Raji (cell line): ENCODE results near the gene HCRTR2.

ENCODE experiments used
- POLR2A ChIP-seq: IDR thresholded peaks from 2 replicates; pipeline ENCODE4 v1.6.1; 2011; ENCODE audit warnings: low read depth, low read length, control low read depth; ENCODE audit not compliant: insufficient read depth

HCRTR2 gene

GRCh38 chr6:55199239-55199638, 24.9 kb downstream of the HCRTR2 start:
- TF ChIP-seq POLR2A, result no peak

DNA sequence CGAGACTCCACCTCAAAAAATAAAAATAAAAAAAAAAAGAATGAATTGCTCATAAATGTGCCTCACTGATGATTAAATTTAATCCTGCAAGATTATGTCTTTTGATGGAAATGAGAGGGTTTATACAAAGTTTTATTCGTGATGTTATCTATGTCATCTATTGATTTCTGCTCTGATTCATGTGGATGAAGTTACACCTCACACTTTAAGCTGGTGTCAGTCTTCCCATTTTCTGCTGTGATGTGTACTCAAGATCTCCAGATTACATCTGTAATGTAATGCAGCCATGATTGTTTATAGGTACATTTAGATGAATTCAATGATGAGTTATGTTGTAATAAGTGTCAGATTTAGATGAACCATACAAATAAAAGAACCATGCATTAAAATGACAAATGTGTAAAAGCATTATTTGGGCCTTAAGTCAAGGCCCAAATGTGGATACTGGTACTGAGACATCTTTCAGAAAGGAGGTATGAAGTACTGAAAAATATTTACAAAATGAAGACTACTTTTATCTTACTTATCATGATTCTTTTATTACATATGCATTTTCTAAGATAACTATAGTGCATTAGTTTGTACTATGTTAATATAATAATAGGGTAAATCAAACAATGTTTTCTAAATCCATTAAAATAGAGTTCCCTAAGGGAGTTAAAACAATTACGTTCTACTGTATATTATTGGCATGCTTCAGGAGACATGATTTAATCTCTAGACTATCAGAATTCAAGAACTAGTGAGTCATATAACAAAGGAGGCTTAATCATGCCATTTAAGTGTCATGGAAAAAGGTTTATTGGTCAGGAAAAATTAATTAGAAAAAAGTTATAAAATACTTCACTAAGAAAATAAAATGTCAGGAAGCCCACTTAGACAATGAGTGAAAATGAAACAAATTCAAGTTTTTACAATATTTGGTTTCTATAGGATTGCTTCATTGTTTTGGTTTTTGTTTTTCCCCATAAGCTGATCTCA, 34.5 kb downstream of the HCRTR2 start:
- TF ChIP-seq POLR2A, result no peak

DNA sequence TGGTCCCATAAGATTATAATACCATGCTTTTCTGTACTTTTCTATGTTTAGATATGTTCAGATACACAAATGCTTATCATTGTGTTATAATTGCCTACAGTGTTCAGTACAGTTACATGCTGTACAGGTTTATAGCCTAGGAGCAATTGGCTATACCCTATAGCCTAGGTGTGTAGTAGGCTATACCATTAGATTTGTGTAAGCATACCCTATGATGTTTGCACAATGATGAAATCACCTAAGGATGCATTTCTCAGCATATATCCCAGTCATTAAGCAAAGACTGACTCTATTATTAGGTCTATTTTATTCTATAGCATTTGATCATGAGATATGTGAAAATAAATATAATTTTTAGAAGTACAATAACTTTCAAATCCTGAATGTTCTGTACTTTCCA, 36.6 kb downstream of the HCRTR2 start:
- no peak for TF ChIP-seq POLR2A

DNA sequence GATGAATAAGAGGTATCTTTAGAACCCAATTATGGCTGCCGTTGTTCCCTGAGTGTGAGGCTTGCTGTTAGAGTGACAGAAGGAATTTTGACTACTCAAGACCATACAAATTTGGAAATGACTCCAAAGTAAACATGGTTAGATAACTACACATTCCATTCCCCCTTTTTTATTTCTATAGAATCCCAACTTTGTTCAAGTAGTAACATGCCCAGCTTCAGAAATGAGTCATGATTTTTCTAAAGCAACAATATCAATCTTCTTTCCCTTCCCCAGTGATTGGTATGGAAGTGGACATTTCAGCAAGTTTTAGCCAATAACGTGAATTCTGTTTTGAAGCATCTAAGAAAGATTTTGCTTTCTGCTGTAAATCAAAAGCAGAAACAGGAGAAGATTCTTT, 37.8 kb downstream of the HCRTR2 start:
- TF ChIP-seq POLR2A, result no peak

GRCh38 chr6:55220961-55221360, 46.6 kb downstream of the HCRTR2 start:
- TF ChIP-seq POLR2A, result no peak

DNA sequence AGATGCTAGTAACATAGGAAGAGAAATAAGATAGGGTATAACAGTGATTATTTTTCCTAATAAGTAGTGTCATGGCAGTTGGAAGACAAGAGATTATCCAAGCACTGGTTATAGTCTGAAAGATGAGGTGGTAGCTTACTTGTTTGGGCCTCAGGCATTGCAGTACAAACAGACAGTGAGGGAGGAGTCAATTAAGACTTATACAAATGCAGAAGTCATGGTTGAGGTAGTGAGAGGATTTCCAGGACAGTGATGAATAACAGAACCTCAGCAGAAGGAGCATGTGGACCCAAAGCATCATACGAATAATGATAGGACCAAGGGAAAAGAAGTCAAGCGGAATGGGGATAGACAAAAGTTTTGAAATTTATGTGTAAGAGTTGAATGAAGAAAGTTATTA, 53.5 kb downstream of the HCRTR2 start:
- no peak for TF ChIP-seq POLR2A

DNA sequence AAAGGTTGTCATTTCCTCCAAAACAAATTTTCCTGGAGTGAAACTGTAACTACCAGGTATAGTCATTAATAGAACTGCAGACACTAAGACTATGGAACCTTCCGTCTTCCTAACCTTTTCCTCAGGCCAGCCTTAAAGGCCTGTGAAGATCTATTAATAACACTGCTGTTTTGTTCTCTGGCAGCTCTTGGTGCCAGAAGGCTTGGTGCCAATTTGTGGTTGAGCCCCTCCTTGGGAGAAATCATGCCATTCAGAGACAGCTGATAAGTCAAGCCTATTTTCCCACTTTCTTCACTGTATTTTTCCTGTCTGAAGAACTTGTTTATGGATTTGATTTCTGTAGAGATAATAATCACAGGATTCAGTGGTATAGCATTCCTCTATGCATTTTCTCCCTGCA, 64.8 kb downstream of the HCRTR2 start:
- TF ChIP-seq POLR2A, result no peak

- TF ChIP-seq POLR2A, result no peak
Measured at GRCh38 chr6:55250400-55250799, 76.1 kb downstream of the HCRTR2 start.

GRCh38 chr6:55255113-55255512, 80.8 kb downstream of the HCRTR2 start:
- TF ChIP-seq POLR2A, result no peak

GRCh38 chr6:55260181-55260580, 85.9 kb downstream of the HCRTR2 start:
- TF ChIP-seq POLR2A, result no peak

GRCh38 chr6:55265409-55266114, 91.2 kb downstream of the HCRTR2 start:
- no peak for TF ChIP-seq POLR2A

DNA sequence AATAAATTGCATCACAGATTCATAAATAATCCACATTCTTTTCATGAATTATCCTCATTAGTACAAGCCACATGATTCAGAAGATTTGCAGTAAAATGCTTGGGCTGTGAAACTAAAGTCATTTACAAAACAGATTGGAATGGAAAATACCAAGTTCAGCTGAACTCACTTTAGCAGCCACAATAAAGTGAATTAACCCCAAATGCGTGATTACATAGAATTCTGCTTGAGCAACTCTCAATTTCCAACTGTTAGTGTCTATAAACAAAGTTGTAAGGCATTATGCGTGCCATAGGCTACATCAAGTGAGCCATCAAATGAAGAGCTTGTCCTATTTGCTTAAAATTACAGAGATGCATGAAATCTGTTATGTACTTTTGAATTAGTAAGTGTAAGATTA, 92.6 kb downstream of the HCRTR2 start:
- no peak for TF ChIP-seq POLR2A

GRCh38 chr6:55276745-55277530, 102.6 kb downstream of the HCRTR2 start:
- TF ChIP-seq POLR2A, result no peak

DNA sequence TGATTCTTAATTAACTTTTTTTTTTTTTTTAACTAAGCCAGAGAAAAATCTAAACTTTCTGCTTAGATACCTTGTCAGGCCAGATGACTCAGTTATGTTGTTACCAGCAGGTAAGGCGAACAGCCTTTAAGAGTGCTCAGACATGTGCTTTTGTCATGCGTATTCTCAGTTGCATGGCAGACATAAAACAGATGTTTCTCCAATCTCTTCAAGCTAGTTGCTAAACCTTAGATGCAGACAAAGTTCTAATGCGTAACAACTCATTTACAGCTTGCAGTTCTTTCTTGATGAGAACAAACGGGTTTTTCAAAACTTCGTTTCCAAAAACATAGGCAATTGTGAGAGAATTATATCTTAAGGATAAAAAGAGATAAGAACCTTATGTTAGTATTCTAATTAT, 103.3 kb downstream of the HCRTR2 start:
- TF ChIP-seq POLR2A, result no peak

- no peak for TF ChIP-seq POLR2A
Measured at GRCh38 chr6:55281215-55281614, 106.9 kb downstream of the HCRTR2 start.

- TF ChIP-seq POLR2A, result no peak
Measured at GRCh38 chr6:55282115-55282514, 107.8 kb downstream of the HCRTR2 start.

- TF ChIP-seq POLR2A, result no peak
Measured at GRCh38 chr6:55286824-55287223, 112.5 kb downstream of the HCRTR2 start.
